Neural cell (in vitro differentiated cells): Measurements from ENCODE around the gene NFIX. TPM values are rescaled to one million over a fixed set of nuclear protein-coding genes. Genes with fewer than 3 reads are reported as not detected.

Source experiments
- H2AFZ ChIP-seq: fragments of 200-600, 300-800 bp; sonication (generic), shearing (Covaris generic); 2 replicates; pipeline ENCODE4 v1.6.0; 2014; ENCODE audit warnings: low read depth, mild to moderate bottlenecking, antibody characterized with exemption, low read length, moderate library complexity
- H3F3A ChIP-seq: fragments of 200-600 bp; shearing (Covaris generic); 2 replicates; pipeline ENCODE4 v1.6.1; 2016; ENCODE audit warnings: mild to moderate bottlenecking, moderate library complexity, mixed read lengths, antibody characterized with exemption, low read length; ENCODE audit not compliant: insufficient read depth, poor library complexity, severe bottlenecking
- H3K27ac ChIP-seq: fragments of 200-600, 300-800 bp; sonication (generic), shearing (Covaris generic); 2 replicates; pipeline ENCODE4 v1.5.1; 2014; ENCODE audit warnings: mild to moderate bottlenecking, low read length, moderate library complexity
- H3K27me3 ChIP-seq: fragments of 300-800, 200-600 bp; sonication (generic), shearing (Covaris generic); 2 replicates; pipeline ENCODE4 v1.6.0; 2014; ENCODE audit warnings: mild to moderate bottlenecking, low read depth, low read length, moderate library complexity; ENCODE audit not compliant: insufficient read depth
- H3K36me3 ChIP-seq: fragments of 300-800, 200-600 bp; sonication (generic), shearing (Covaris generic); 2 replicates; pipeline ENCODE4 v1.5.1; 2014; ENCODE audit warnings: mild to moderate bottlenecking, antibody characterized with exemption, low read length, moderate library complexity; ENCODE audit not compliant: insufficient read depth
- H3K4me2 ChIP-seq: fragments of 300-800, 200-600 bp; sonication (generic), shearing (Covaris generic); 2 replicates; pipeline ENCODE4 v1.6.0; 2014; ENCODE audit warnings: mild to moderate bottlenecking, low read length
- H3K4me3 ChIP-seq: fragments of 300-800, 200-600 bp; sonication (generic), shearing (Covaris generic); 2 replicates; pipeline ENCODE4 v1.5.1; 2014; ENCODE audit warnings: mild to moderate bottlenecking, low read length, moderate library complexity
- H3K79me2 ChIP-seq: fragments of 200-600 bp; shearing (Covaris generic); replicated peaks from 2 replicates; pipeline ENCODE4 v1.6.0; 2014; ENCODE audit warnings: mild to moderate bottlenecking, low read length, moderate library complexity; ENCODE audit not compliant: insufficient read depth
- H3K9ac ChIP-seq: fragments of 300-800, 200-600 bp; sonication (generic), shearing (Covaris generic); 2 replicates; pipeline ENCODE4 v1.6.1; 2016; ENCODE audit warnings: mild to moderate bottlenecking, low read length, mixed read lengths
- H3K9me2 ChIP-seq: fragments of 200-600 bp; shearing (Covaris generic); 2 replicates; pipeline ENCODE4 v1.6.1; 2016; ENCODE audit warnings: mild to moderate bottlenecking, low read length, mixed read lengths; ENCODE audit not compliant: insufficient read depth
- H3K9me3 ChIP-seq: fragments of 200-600, 300-800 bp; sonication (generic), shearing (Covaris generic); 2 replicates; pipeline ENCODE4 v1.6.1; 2016; ENCODE audit warnings: mild to moderate bottlenecking, mixed run types, low read length, moderate library complexity, mixed read lengths
- H4K20me1 ChIP-seq: fragments of 200-600 bp; shearing (Covaris generic); 2 replicates; pipeline ENCODE4 v1.6.1; 2016; ENCODE audit warnings: mild to moderate bottlenecking, mixed run types; ENCODE audit not compliant: insufficient read depth
- EP300 ChIP-seq: fragments of 450-650 bp; conservative IDR thresholded peaks from 2 replicates; pipeline ENCODE4 v1.6.1; 2014; ENCODE audit warnings: antibody characterized with exemption, mild to moderate bottlenecking, moderate library complexity; ENCODE audit not compliant: poor library complexity, severe bottlenecking
- EZH2 ChIP-seq: fragments of 200-600, 300-800 bp; shearing (Covaris generic), sonication (generic); IDR thresholded peaks from 2 replicates; pipeline ENCODE4 v1.6.1; 2014; ENCODE audit warnings: antibody characterized with exemption, low read length, borderline replicate concordance, mild to moderate bottlenecking; ENCODE audit not compliant: insufficient read depth, poor library complexity, severe bottlenecking
- MXI1 ChIP-seq: fragments of 450-650 bp; conservative IDR thresholded peaks from 2 replicates; pipeline ENCODE4 v1.6.1; 2014; ENCODE audit warnings: antibody characterized with exemption, mild to moderate bottlenecking; ENCODE audit not compliant: poor library complexity, severe bottlenecking
- POLR2AphosphoS5 ChIP-seq: IDR thresholded peaks from 2 replicates; pipeline ENCODE4 v1.6.1; 2012
- RAD21 ChIP-seq: fragments of 450-650 bp; conservative IDR thresholded peaks from 2 replicates; pipeline ENCODE4 v1.6.1; 2014; ENCODE audit warnings: antibody characterized with exemption, mild to moderate bottlenecking, moderate library complexity
- SMC3 ChIP-seq: fragments of 450-650 bp; conservative IDR thresholded peaks from 2 replicates; pipeline ENCODE4 v1.6.1; 2014; ENCODE audit warnings: antibody characterized with exemption, mild to moderate bottlenecking, moderate library complexity; ENCODE audit not compliant: poor library complexity
- TAF1 ChIP-seq: IDR thresholded peaks from 2 replicates; pipeline ENCODE4 v1.6.1; 2012; ENCODE audit warnings: low read depth
- polyA plus RNA-seq: library from polyadenylated mRNA; depleted of rRNA; stranded (reverse); fragments of >200 nt; gene quantifications from 2 replicates; pipeline ENCODE4 v1.2.3, GENCODE V29; 2014
- TF ChIP-seq, protein P1 (sequence below): IDR thresholded peaks from 2 replicates; pipeline ENCODE4 v1.6.1; 2012; ENCODE audit warnings: borderline replicate concordance
- TF ChIP-seq, protein P2 (sequence below): fragments of 450-650 bp; IDR thresholded peaks from 2 replicates; pipeline ENCODE4 v1.5.1; 2014; ENCODE audit warnings: antibody characterized with exemption, mild to moderate bottlenecking, moderate library complexity; ENCODE audit not compliant: poor library complexity, severe bottlenecking

Gene NFIX
- polyA plus RNA-seq, 1 donor from 2014 or later: not detected

DNA sequence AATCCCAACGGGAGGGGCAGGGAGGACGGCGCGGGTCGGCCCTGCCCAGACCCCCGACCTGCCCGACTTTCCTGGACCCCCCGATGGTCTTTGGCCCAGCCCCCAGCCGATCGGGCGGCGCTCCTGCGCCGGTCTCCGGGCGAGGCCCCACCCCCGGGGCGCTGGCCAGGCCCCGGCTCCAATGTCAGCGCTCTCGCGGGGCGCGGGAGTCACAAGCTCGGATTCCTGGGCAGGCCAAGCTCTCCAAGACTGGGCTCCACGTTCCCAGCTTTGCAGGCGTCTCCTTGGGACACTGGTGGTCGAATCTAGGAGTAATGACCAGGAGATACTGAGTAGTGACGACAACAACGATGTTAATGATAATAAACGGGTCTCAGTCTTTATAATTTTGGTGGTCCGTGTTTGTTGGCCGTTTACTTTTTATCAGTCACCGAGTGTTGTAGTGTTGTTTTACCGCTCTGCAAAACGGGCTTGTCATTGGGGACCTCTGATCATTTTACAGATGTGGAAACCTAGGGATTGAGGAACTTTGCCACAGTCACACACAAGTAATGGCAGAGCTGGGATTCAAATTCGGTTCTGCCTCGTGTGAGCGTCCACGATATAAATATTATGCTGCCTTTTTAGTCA is 49.1 kb upstream of the NFIX start:
- Histone ChIP-seq H3K9me3 (no peaks in the 10 kb centered on the region), H3K4me3 (peak overlapping the region; percentile 95), H4K20me1 (no peaks in the 10 kb centered on the region), H3K9ac (peak overlapping the region; percentile 88), H3K4me2 (peak overlapping the region; percentile 91), H2AFZ (no peak overlapping the region), H3K36me3 (no peaks in the 10 kb centered on the region), H3F3A (peaks cover 5% of the 10 kb centered on the region), H3K27me3 (no peaks in the 10 kb centered on the region), H3K79me2 (peaks cover 18% of the 10 kb centered on the region), H3K27ac (peak overlapping the region; percentile 81), H3K9me2 (no peaks in the 10 kb centered on the region)
- no peak for TF ChIP-seq MXI1

DNA sequence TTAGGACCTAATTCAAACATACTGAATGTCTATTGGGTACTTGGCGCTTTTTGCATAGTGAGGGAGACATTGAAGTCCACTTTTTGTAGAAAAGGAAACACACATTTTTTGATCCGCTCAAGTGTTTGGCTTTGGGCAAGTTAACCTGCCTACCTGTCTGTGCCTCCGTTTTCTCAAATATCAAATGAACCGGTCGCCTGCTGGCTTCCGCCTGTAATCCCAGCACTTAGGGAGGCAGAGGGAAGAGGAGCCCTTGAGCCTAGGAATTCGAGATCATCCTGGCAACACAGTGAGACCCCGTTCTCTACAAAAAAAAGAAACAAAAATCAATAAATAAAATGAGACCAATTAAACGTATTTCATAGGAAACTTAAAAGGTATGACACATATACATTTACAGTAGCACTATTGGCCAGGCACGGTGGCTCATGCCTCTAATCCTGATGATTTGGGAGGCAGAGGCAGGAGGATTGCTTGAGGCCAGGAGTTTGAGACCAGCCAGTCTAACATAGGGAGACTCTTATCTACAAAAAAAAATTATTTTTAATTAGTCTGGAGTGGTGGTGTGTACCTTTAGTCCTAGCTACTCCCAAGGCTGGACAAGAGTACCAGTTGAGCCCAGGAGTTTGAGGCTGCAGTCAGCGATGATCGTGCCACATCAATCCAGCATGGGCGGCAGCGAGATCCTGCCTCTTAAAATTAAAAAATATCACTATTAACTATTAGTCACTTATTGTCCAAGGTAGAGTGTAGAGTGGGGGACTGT is 48.4 kb upstream of the NFIX start:
- H3K4me3 ChIP-seq: peak overlapping the region; percentile 95
- no peaks in the 10 kb centered on the region for H3K27me3 ChIP-seq
- H3K79me2 ChIP-seq: peaks cover 18% of the 10 kb centered on the region
- peaks cover 5% of the 10 kb centered on the region for H3F3A ChIP-seq
- H3K36me3 ChIP-seq: no peaks in the 10 kb centered on the region
- H3K9ac ChIP-seq: peak overlapping the region; percentile 88
- H3K4me2 ChIP-seq: peak overlapping the region; percentile 91
- H4K20me1 ChIP-seq: no peaks in the 10 kb centered on the region
- H3K9me3 ChIP-seq: no peaks in the 10 kb centered on the region
- H3K9me2 ChIP-seq: no peaks in the 10 kb centered on the region
- no peak overlapping the region for H2AFZ ChIP-seq
- TF ChIP-seq RAD21: no peak
- TF ChIP-seq, protein P1, sequence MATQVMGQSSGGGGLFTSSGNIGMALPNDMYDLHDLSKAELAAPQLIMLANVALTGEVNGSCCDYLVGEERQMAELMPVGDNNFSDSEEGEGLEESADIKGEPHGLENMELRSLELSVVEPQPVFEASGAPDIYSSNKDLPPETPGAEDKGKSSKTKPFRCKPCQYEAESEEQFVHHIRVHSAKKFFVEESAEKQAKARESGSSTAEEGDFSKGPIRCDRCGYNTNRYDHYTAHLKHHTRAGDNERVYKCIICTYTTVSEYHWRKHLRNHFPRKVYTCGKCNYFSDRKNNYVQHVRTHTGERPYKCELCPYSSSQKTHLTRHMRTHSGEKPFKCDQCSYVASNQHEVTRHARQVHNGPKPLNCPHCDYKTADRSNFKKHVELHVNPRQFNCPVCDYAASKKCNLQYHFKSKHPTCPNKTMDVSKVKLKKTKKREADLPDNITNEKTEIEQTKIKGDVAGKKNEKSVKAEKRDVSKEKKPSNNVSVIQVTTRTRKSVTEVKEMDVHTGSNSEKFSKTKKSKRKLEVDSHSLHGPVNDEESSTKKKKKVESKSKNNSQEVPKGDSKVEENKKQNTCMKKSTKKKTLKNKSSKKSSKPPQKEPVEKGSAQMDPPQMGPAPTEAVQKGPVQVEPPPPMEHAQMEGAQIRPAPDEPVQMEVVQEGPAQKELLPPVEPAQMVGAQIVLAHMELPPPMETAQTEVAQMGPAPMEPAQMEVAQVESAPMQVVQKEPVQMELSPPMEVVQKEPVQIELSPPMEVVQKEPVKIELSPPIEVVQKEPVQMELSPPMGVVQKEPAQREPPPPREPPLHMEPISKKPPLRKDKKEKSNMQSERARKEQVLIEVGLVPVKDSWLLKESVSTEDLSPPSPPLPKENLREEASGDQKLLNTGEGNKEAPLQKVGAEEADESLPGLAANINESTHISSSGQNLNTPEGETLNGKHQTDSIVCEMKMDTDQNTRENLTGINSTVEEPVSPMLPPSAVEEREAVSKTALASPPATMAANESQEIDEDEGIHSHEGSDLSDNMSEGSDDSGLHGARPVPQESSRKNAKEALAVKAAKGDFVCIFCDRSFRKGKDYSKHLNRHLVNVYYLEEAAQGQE: no peak
- no peak for TF ChIP-seq MXI1
- TF ChIP-seq SMC3: no peak
- TF ChIP-seq POLR2AphosphoS5: no peak
- TF ChIP-seq, protein P2, sequence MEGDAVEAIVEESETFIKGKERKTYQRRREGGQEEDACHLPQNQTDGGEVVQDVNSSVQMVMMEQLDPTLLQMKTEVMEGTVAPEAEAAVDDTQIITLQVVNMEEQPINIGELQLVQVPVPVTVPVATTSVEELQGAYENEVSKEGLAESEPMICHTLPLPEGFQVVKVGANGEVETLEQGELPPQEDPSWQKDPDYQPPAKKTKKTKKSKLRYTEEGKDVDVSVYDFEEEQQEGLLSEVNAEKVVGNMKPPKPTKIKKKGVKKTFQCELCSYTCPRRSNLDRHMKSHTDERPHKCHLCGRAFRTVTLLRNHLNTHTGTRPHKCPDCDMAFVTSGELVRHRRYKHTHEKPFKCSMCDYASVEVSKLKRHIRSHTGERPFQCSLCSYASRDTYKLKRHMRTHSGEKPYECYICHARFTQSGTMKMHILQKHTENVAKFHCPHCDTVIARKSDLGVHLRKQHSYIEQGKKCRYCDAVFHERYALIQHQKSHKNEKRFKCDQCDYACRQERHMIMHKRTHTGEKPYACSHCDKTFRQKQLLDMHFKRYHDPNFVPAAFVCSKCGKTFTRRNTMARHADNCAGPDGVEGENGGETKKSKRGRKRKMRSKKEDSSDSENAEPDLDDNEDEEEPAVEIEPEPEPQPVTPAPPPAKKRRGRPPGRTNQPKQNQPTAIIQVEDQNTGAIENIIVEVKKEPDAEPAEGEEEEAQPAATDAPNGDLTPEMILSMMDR: no peak
- no peak for TF ChIP-seq EZH2
- no peak for TF ChIP-seq EP300
- no peak for TF ChIP-seq TAF1
- H3K27ac ChIP-seq: peak overlapping the region; percentile 81
